PC-3 (cell line): ENCODE measurements around the gene ASAP3. TPM values are rescaled to one million over a fixed set of nuclear protein-coding genes. Genes with fewer than 3 reads are reported as not detected.

Source experiments
- ATAC-seq: fragments of 200-7000 bp; cut with Tn5 transposase; 2 replicates; pipeline ENCODE4 v1.9.1; 2020; ENCODE audit warnings: mild to moderate bottlenecking, moderate library complexity
- BruUV-seq: library from RNA; stranded (reverse); fragments of 400-500 nt; replicated peaks from 2 replicates; lab custom pipeline; 2021; lab: Mats Ljungman, UMichigan
- CTCF ChIA-PET: fragments of 300-600 bp; sonication (Branson Sonifier 250); formaldehyde crosslinking; loops from one replicate; lab custom pipeline; 2022; ENCODE audit warnings: antibody characterized with exemption; lab: Charles Lee
- POLR2A ChIA-PET: fragments of 300-600 bp; sonication (Branson Sonifier 250); formaldehyde crosslinking; loops from one replicate; lab custom pipeline; 2022; ENCODE audit warnings: antibody characterized with exemption; ENCODE audit not compliant: unreplicated experiment; lab: Charles Lee
- DNase-seq: peaks from one replicate; pipeline ENCODE4 v3.0.0-alpha.2; 2015
- H2AFZ ChIP-seq: fragments of 300-600 bp; sonication (generic); 2 replicates; pipeline ENCODE4 v1.6.0; 2016; ENCODE audit warnings: antibody characterized with exemption, low read length
- H3F3A ChIP-seq: fragments of 300-600 bp; sonication (generic); one replicate; pipeline ENCODE4 v1.6.0; 2017; ENCODE audit warnings: antibody characterized with exemption, low read length, control low read depth, mild to moderate bottlenecking; ENCODE audit not compliant: unreplicated experiment
- H3K27ac ChIP-seq: fragments of 300-600 bp; sonication (generic); 2 replicates; pipeline ENCODE4 v1.5.1; 2016; ENCODE audit warnings: mild to moderate bottlenecking, low read length
- H3K27me3 ChIP-seq: fragments of 300-600 bp; sonication (generic); 2 replicates; pipeline ENCODE4 v1.6.1; 2016; ENCODE audit warnings: low read length, mixed read lengths
- H3K36me3 ChIP-seq: fragments of 300-600 bp; sonication (generic); 2 replicates; pipeline ENCODE4 v1.6.1; 2016; ENCODE audit warnings: low read depth, mixed run types, low read length, mixed read lengths
- H3K4me1 ChIP-seq: fragments of 300-600 bp; sonication (generic); 2 replicates; pipeline ENCODE4 v1.5.1; 2016; ENCODE audit warnings: low read length; ENCODE audit not compliant: insufficient read depth
- H3K4me2 ChIP-seq: fragments of 300-600 bp; sonication (generic); 2 replicates; pipeline ENCODE4 v1.6.0; 2016; ENCODE audit warnings: low read length
- H3K4me3 ChIP-seq: fragments of 300-600 bp; sonication (generic); 2 replicates; pipeline ENCODE4 v1.5.1; 2016; ENCODE audit warnings: mild to moderate bottlenecking, low read length, mixed read lengths
- H3K79me2 ChIP-seq: fragments of 300-600 bp; sonication (generic); 2 replicates; pipeline ENCODE4 v1.6.1; 2017; ENCODE audit warnings: low read length, mixed read lengths
- H3K9ac ChIP-seq: fragments of 300-600 bp; sonication (generic); 2 replicates; pipeline ENCODE4 v1.6.0; 2016; ENCODE audit warnings: mild to moderate bottlenecking, low read length
- H3K9me2 ChIP-seq: fragments of 300-600 bp; sonication (generic); replicated peaks from 2 replicates; pipeline ENCODE4 v1.6.1; 2016; ENCODE audit warnings: mixed run types, low read length, mixed read lengths
- H3K9me3 ChIP-seq: fragments of 300-600 bp; sonication (generic); 2 replicates; pipeline ENCODE4 v1.6.1; 2016; ENCODE audit warnings: low read length, mixed read lengths
- H4K20me1 ChIP-seq: fragments of 300-600 bp; sonication (generic); 2 replicates; pipeline ENCODE4 v1.6.1; 2016; ENCODE audit warnings: low read length, mixed read lengths
- CTCF ChIP-seq: fragments of 300-600 bp; sonication (generic); conservative IDR thresholded peaks from 2 replicates; pipeline ENCODE4 v1.5.1; 2017; ENCODE audit warnings: antibody characterized with exemption, low read depth, mild to moderate bottlenecking, low read length
- EZH2 ChIP-seq: fragments of 300-600 bp; sonication (generic); IDR thresholded peaks from one replicate; pipeline ENCODE4 v1.6.1; 2017; ENCODE audit warnings: antibody characterized with exemption, mild to moderate bottlenecking, low read length; ENCODE audit not compliant: unreplicated experiment
- EZH2phosphoT487 ChIP-seq: fragments of 300-600 bp; sonication (generic); IDR thresholded peaks from 2 replicates; pipeline ENCODE4 v1.6.1; 2018; ENCODE audit warnings: mild to moderate bottlenecking, antibody characterized with exemption, low read length, borderline replicate concordance
- intact Hi-C: fragments of 100-400 bp; cut with micrococcal nuclease; formaldehyde crosslinking; loops from 2 replicates; pipeline ENCODE4 v1.9.0; 2023
- total RNA-seq: library from RNA; depleted of rRNA; stranded (reverse); fragments of >200 nt; gene quantifications from 2 replicates; pipeline ENCODE4 v1.2.3, GENCODE V29; 2014

Gene ASAP3
- total RNA-seq, 1 experiment from 2014 or later: 12.8 TPM

- Histone ChIP-seq H3F3A (no peaks in the 10 kb centered on the region), H3K36me3 (no peaks in the 10 kb centered on the region), H3K9ac (no peak overlapping the region), H3K9me2 (no peaks in the 10 kb centered on the region), H2AFZ (no peak overlapping the region), H3K27ac (no peak overlapping the region), H3K4me2 (no peak overlapping the region), H3K9me3 (no peaks in the 10 kb centered on the region), H3K4me3 (no peak overlapping the region), H3K79me2 (0 out of 2 replicates have a peak, but pooled peaks cover 11% of the 10 kb centered on the region), H4K20me1 (no peaks in the 10 kb centered on the region), H3K27me3 (no peaks in the 10 kb centered on the region), H3K4me1 (peaks cover 10% of the 10 kb centered on the region)
- ATAC-seq (no peak), DNase-seq (no peak)
- ChIA-PET CTCF (no interaction called here), POLR2A (no interaction called here)
- BruUV-seq: no TSS peak
- intact Hi-C loops: no loop called here
- no peak for TF ChIP-seq CTCF
Observed at GRCh38 chr1:23417570-23417969, 66.4 kb downstream of the ASAP3 start.

- Histone ChIP-seq H3K9me2 (no peaks in the 10 kb centered on the region), H3K79me2 (0 out of 2 replicates have a peak, but pooled peaks cover 11% of the 10 kb centered on the region), H3K9ac (no peak overlapping the region), H3K4me3 (no peak overlapping the region), H3K36me3 (no peaks in the 10 kb centered on the region), H3K27ac (no peak overlapping the region), H3K4me1 (peaks cover 4% of the 10 kb centered on the region), H3K27me3 (no peaks in the 10 kb centered on the region), H3K9me3 (no peaks in the 10 kb centered on the region), H3F3A (no peaks in the 10 kb centered on the region), H4K20me1 (no peaks in the 10 kb centered on the region), H3K4me2 (no peak overlapping the region), H2AFZ (no peak overlapping the region)
- no peak for TF ChIP-seq EZH2
- no peak for TF ChIP-seq EZH2phosphoT487
- TF ChIP-seq CTCF: no peak
- ATAC-seq: no peak
- CTCF ChIA-PET: no interaction called here
- intact Hi-C loops: no loop called here
- DNase-seq: no peak
- BruUV-seq: no TSS peak
- POLR2A ChIA-PET: no interaction called here
Observed at GRCh38 chr1:23416964-23417363, 67.0 kb downstream of the ASAP3 start.

GRCh38 chr1:23408797-23409290 is 75.1 kb downstream of the ASAP3 start:
- ATAC-seq: no peak
- H3K4me2 ChIP-seq: no peak overlapping the region
- no peak for TF ChIP-seq EZH2
- no peak for TF ChIP-seq CTCF
- TF ChIP-seq EZH2phosphoT487: no peak
- ChIA-PET POLR2A (no interaction called here), CTCF (no interaction called here)
- no peaks in the 10 kb centered on the region for H3F3A ChIP-seq
- H3K27me3 ChIP-seq: no peaks in the 10 kb centered on the region
- intact Hi-C loops: no loop called here
- H2AFZ ChIP-seq: no peak overlapping the region
- BruUV-seq: no TSS peak
- no peaks in the 10 kb centered on the region; the same call in 1 of the 2 replicates for H3K36me3 ChIP-seq
- H3K4me3 ChIP-seq: no peak overlapping the region
- H3K9me3 ChIP-seq: no peaks in the 10 kb centered on the region
- no peak overlapping the region for H3K27ac ChIP-seq
- no peaks in the 10 kb centered on the region for H3K9me2 ChIP-seq
- H3K79me2 ChIP-seq: no peaks in the 10 kb centered on the region
- H3K4me1 ChIP-seq: peaks cover 7% of the 10 kb centered on the region
- no peak overlapping the region for H3K9ac ChIP-seq
- no peaks in the 10 kb centered on the region for H4K20me1 ChIP-seq
- no peak for DNase-seq
